ENCODE results near the gene ANKRD9.

Gene ANKRD9

DNA sequence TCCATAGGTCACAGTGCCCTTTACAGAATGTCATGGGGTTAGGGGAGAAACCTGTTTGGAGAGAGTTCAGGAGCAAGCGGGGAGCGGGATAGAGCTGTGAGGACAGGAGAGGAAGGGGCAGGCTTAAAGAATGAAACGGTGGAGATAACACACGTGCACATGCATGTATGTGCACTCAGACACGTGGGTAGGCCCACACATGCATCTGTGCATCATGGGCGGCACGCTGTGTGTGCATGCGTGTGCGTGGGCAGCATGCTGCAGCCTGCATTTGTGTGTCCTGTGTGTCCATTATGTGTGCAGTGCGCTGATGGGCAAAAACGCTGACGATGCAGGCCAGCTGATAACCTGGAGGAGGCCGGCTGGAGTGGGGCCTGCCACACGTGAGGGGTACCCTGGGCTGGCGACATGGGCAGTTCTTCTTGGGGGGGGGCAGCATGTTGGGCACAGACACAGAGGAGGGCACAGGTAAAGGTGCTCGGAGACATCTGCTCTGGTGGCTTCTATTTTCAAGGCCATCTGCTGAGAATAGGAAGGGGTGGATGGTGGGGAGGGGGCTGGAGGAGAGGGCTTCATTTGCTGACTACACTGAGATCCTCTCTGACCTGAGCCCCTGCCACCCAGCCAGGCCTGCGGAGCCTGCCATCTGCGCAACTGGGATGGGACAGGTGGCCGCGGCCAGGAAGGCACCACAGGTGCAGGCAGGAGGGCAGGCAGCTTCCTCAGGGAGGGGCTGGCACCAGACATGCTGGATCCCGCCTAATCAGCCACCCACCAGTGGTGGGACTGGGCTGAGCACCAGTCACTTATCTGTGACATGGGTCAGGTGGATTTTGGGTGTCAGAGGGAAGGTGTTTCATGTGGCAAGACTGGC, 4.6 kb upstream of the ANKRD9 start:
- DNase-seq (ENCODE audit: low spot score) = no peak

DNA sequence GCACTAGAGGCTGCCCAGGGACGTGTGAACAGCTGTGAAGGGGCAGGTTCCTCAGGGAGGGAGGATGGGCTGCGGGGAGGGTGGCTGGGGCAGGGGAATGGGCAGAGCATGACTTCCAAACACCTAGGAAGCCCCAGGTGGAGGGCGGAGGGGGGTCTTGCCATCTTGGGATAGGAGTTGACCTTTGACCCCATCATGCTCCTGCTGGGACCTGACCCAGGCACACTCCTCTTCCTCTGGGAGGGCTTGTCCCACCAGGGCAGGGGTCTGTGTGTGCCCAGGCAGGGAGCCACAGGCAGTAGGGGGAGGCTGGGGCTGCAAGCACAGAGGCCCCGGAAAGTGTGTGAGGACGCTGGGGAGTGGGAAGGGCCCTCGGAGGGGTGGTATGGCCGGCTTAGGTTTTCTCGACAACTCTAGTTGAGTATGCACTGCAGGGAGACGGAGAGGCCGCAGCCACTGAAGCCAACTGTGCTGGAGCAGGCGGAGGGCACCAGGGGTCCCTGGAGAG, 3.3 kb upstream of the ANKRD9 start:
- no peak for DNase-seq (ENCODE audit: low spot score)

DNA sequence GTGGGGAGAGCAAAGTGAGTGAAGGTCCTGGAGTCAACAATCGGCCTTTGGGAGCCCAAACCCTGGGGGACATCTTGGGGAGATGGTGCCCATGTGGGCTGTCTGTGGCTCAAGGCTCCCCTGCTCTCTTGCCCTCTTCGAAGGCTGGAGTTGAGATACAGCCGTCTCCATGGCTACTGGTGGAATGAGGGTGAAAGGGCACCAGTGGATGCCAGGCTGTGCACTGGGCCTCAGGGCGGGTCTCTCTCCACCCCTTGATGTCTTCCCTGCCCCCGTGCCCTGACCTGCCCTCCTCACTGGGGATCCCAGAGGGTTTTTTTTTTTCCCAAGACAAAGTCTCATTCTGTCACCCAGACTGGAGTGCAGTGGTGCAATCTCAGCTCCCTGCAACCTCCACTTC, 2.0 kb upstream of the ANKRD9 start:
- no peak for DNase-seq (ENCODE audit: low spot score)

DNA sequence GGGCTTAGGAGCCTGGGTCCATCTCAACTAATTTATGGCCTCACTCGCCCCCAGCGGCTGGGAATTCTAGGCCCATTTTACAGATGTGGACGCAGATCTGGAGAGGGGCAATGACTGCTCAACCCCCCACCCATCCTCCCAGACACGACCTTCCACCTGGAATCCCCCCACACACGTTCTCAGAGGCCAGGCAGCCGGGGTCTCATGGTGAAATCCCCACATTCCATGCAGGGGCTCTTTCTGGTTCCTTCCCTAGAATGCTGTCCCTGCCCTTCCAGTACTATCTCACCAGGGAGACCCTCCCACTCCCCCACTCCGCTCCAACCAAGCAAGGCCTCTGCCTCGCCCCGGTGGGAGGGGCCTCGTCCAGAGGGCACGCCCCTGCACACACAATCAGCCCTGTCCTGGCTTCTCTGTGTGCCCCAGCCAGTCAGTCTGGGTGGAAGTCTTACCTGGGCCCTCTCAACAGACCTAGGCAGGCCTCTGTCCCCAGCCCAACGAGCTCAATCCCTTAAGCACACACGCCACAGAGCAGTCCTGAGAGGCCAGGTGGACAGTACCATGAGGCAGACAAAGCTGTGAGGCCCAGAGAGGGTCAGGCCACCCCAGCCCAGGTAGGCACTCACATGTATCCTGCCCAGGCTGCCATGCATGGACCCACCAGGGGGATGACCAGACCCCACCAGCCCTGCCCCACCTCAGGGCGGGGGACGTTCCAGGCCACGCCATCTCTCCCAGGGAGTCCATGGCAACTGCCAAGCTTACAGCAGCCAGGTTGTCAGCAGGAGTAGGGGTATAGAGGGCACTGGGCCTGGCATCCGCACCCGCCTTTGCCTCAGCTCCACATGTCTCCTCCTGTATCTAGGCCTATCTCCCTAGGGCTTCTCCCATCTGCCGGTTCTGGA, 1.3 kb upstream of the ANKRD9 start:
- peak; percentile 89 for DNase-seq (ENCODE audit: low spot score)

DNA sequence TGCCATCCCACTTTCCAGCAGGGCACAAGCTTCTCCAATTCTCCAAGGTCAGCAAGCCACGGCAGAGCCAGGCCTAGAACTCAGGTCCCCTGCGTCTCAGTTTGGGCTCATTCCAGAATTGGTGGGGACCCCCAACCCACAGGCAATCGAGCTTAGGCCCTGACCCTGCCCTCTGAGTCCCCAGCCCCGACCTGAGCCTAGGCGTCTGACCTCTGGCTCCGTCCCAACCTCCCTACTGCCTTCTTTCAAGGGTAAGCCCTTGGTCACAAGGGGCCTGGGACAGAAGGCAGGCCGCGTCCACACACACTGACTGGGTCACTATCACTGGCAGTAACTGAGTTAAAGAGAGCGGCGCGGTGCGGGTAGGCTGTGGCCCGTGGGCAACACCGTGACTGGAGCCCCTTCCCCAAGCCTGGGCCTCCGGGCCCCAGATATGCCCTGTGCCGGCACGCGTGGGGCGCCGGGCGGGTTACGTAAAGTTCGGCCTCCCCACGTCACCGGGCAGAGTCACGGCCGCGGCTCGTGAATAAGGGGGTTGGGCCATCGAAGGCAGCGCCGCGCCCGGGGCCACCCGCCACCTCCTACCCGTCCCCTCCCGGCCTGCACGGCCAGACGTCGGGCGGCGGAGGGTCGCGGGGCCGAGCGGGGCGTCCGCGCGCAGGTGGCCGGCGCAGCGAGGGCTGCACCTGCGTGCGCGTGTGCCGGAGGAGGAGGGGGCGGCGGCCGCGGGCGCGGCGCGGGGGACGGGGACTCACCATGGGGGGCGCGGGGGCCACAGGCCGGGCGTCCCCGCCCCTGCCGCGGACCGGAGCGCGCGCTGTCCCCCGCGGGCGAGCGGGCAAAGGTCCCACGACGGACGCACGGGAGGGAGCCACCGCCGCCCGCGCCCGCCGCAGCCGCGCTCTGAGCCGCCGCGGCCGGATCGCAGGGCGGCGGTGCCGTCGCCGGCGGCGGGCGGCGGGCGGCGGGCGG, 516 bp downstream of the ANKRD9 start:
- peak; percentile 73 for DNase-seq (ENCODE audit: low spot score)

DNA sequence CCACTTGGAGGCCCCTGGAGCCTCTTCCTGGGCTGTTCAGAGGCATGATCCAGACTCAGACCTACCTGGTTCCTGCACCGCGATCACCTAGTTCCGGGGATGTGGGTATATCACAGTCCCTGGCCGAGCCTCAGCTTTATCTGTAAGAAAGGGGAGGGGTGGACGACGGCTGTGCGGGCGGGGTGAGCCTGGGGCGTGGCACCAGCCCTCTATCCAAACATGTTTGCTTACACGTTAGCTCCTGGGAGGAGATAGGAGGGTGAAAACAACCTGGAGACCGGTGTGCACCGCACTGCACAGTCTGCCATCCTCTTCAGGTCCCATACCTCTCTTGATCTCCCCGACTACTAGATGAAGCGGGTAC, 1.2 kb downstream of the ANKRD9 start:
- DNase-seq (ENCODE audit: low spot score) = no peak

DNA sequence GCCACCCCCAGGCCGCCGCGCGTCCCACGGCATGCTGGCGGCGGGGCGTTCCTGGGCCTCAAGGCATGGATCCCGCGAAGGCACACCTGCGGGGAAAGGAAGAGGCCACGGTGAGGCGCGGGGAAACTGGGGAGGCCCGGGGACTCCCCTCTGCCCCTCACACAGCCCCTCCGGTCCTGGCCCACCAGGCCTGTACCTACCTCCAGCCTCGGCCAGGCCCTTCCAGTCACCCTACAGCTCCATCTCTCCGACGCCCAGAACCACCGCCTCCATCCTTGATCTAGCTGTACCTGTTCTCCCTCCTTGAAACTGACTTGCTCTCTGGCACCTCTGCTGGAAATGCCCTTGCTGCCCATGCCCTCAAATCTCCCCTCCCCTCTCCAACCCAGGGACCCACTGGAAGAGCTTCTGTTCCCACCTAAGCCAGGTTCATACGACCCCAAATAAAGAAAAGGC, 1.7 kb downstream of the ANKRD9 start:
- DNase-seq (ENCODE audit: low spot score) = no peak

DNA sequence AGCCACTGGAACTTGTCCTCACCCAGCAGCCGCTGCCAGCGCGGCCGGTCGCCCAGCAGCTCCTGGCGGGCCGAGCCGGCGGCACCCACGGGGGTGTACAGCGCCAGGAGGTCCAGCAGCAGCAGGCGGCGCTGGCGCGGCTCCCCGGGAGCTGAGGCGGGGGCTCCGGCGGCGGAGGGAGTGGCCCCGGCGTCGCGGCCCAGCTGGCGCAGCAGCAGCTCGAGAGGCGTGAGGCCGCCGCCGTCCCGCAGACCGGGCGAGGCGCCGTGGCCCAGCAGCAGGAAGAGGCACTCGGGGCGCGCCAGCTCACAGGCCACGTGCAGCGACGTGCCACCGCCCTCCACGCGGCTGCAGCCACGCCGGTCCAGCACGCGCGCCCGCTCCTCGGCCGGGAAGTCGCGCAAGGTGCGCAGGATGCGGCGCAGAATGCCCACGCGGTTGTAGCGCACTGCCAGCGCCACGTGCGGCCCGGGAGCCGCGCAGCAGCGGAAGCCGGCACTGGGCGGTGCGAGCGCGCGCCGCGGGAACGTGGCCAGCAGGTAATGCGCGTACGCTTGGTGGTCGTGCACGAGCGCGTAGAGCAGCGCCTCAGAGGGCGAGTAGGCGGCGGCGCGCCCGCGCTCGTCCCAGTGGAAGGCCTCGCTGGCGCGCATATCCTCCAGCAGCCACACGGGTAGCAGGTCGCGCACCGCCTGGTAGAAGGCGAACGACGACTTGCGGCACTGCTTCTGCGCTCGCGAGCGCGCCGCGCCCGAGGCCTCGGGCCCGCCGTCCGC, 2.3 kb downstream of the ANKRD9 start:
- DNase-seq (ENCODE audit: low spot score) = no peak

DNA sequence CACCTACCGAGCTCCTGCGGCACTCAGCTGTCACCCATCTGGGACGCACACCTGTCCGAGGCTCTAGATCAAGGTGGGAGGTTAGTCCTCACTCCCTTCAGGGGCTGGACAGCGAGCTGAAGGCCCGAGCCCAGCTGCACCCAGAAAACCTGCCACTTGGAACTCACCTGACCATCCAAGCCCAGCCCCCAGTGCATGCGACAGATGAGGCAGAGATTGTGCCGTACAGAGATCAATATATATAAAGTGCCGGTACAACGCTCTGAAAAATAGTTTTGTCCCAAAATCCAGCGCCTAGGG, 3.0 kb downstream of the ANKRD9 start:
- DNase-seq (ENCODE audit: low spot score) = no peak

DNA sequence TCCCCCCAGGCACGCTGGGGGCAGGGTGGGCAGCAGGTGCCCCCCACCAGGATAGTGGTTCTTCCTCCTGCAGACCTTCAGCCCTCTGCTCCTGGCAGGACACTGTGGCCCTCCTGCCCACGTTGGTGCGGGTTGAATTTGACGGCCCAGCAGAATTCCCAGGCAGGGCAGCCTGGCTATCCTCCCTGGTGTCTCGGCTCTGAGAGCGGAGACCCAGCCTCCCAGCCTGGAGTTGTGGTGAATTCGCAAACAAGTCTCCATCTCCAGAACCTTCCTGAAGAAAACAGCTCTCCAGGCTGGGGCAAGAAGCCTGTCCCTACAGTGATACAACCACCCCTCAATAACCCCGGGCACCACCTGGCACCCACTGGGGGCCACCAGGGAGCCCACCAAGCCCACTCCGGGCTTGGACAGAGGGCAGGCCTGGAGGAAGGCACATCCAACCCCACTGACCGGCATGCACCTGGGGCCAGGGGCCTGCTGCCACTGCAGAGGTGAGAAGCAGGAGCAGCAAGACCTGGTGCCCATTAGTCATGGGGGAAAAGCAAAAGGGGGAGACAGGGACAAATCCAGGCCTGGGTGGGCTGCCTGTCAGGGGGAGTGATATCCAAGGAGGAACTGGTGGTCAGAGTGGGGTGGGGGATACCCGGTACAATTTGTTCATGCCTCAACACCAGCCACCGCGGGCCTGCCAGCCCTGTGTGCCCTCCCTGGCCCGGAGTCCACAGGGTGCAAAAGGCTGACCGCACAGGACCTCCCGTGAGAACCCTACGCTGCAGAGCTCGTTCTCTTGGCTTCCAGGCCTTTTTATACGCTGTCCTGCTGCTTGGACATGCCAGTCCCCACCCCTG, 3.6 kb downstream of the ANKRD9 start:
- DNase-seq (ENCODE audit: low spot score) = no peak

DNA sequence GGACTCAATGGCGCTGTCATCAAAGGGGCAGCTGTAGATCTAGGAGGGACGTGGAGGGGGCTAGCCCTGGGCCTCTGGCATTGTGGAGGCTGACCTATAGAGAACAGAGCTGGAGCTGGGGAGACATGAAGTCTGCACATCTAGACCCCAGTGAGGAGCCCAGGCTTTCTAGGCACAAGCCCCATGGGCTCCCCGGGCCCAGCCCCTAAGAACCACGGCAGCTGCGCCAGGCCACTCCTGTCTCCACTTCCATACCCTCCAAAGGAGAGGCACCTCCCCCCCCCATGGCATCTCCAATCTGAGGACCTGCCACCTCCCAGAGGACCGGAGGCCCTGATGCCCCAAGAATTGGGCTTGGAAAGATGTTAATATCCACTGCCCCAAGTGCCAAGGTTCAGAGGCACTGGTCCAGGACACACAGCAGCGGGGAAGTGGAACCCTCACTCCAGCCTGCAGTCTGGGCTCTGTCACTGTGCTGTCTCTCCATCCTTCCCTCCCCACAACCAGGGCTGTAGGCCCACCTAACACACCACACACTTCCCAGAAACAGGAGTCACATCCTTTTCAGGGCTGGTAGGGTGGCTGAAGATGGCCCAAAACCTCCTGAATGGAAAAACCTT, 4.5 kb downstream of the ANKRD9 start:
- DNase-seq (ENCODE audit: low spot score) = no peak

DNA sequence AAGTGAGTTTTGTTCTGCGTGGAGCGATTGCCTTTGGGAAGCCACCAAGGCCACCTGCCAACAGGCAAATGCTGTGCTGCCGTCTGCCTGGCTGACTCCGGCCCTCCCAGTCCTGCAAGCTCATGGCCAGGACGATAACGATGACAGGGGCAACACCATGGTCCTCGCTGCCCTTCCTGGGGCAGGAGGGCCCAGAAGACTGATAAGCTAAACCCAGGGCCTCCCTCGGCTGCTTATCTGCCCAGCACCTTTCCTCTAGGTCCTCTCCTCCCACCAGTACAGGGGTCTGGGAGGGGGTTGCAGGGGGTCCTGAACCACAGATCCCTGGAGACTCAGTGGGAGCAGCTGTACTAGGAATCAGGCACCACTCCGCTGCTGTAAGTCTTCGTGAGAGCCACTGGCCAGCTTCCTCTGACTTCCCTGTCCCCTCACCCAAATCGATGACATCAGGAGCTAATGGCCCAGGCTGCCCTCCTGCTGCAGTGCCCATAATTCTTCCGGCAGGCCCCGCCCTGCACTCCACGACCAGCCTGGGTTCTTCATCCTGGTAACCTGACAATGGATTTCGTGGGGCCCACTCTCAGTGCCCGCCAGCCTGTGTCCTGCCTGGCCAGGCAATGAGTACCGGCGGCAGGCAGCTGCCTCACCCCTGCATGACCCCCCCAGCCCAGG, 5.1 kb downstream of the ANKRD9 start:
- no peak for DNase-seq (ENCODE audit: low spot score)

DNA sequence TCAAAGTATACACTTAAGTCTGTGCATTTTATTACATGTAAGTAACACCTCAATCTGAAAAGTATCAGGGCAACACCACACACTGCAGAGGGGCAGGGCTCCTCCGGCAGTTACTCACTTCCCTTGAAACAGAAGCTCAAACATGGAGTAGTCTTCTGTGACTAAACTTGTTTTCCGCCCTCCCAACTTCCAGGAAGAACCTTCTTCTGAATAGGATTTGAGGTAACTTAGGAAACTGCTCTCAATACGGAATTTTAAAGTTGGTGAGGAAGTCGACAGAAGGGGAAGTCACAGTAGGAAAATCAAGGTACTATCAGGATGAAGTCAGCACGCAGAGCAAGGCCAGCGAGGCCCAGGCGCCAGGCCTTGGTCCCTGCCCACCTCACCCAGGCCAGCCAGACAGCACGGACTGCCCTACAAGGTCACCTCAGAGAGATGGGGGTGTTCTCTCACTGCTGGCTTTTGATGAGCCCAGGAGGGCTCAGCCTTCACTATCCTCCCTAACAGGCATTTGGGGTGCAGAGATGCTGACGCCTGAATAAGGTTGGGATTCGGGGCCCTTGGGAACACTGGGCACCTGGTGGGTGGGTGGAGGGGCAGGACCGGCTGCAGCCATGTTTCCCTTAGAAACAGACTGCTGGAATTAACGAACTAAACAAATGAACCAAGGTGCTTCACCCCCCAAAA, 5.8 kb downstream of the ANKRD9 start:
- no peak for DNase-seq (ENCODE audit: low spot score)

DNA sequence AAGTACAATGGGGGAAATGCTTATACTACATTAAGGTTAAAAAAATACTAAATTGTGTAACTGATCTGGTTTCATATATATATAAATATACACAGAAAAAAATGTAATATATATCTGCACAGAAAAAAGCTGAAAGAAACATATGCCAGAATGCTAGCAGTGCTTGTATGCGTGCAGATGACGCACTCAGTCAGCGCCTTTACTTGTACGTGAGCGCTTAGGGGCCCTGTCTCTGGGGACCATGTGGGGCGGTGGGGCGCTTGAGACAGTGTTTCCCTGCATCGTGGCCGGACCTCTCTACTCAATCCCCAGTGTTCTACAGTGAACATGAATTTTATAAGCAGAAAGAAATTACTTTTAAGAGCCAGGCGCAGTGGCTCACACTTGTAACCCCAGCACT, 7.0 kb downstream of the ANKRD9 start:
- no peak for DNase-seq (ENCODE audit: low spot score)

DNA sequence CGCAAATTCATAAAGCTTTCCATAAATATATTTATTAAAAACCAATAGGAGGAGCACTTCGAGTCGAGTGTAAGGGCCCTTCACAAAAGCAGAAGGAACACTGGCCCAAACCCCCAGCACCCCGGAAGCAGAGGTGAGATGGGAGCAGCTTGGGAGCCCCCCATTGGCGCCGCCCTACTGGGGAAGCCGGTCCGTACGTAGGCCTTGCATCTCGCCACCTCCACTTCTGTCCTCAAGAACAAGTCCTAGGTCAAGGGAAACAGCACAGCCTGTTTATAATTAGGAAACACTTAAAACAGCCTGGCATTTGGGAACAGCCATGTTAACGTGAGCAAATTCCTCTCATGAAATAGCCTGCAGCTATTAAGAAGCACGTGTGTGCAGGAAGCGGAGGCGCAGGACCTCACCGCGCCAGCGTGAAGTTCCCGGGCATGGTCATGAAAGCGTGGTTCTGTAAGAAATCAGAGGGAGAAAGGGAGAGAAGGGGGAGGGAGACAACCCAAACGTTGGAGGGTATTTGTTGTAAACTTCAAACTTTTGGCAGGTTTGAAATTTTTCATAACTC, 7.7 kb downstream of the ANKRD9 start:
- DNase-seq (ENCODE audit: low spot score) = no peak

DNA sequence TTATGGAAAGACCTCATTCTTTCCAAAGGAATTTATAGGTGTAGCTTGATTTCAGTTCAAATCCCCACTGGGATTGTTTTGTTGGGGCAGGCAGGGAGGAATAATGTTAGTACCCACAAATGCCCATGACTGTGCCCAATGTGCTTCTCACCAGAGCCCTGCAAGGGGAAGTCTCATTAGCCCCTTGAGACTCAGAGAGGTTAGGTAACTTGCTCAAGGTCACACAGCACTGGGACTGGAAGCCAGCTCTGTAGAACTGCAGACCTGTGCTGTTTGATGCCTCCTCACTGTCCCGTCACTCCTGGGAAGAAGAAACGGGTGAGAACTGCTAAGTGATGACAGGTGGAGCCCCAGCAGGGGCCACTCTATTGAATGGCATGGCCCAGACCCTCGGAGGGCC, 8.9 kb downstream of the ANKRD9 start:
- DNase-seq (ENCODE audit: low spot score) = no peak

DNA sequence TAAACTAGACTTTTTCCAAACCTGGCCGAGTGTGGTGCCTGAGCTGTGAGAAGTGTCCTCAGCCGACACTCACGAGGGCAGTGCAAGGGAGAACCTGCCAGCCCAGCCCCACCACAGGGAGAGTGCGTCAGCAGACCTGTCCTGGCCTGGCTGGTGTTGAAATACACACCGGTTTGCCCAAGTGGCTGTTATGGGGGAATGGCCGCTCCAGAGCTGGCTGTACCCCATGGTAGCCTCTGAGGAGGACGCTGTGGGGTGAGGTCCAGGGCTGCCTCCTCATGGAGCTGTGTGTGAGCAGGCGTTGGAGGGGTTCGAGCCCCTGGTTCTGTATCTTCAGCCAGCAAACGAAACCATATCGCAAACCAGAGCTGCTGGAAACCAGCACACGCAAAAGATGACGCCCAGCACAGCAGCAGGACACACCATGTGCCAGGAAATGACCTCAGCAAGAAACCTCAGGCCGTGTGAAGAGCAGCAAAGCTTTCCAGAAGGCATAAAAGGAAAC, 9.4 kb downstream of the ANKRD9 start:
- DNase-seq (ENCODE audit: low spot score) = no peak
